ENCODE results near the gene KRT83. TPM values are rescaled to one million over a fixed set of nuclear protein-coding genes. Genes with fewer than 3 reads are reported as not detected.
"Not testable (repeated sequence)": the region's sequence is repeated elsewhere in the genome, so short reads cannot be mapped to it uniquely, and the experiment has no call there.

KRT83 gene
- total RNA-seq, 1 donor from 2014 or later = not detected

DNA sequence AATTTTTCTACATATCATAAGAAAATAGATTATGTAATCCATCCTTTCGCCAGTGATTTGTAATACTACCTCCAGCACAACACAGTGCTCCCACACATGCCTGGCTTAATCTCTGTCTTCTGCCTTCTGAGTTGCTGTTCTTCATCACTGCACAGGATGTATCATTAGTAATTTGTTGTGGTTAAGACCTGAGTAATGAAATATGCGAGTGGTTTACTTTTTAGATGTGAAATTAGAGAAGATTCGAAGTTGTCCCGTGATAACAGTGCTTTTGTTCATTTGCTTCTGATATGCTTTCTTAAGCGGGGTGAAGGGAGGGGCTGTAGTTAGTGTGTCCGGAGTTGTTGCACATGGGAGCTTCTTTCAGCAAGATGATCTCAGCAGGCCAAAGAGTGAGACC lies 28.0 kb upstream of the KRT83 start:
- no peaks in the 10 kb centered on the region for H4K20me1 ChIP-seq (ENCODE audit: low read depth)
- no peaks in the 10 kb centered on the region for H3K27me3 ChIP-seq
- Mint-ChIP-seq H3K36me3 (no peaks in the 10 kb centered on the region), H3K4me3 (no peak overlapping the region), H3K4me1 (peaks cover 4% of the 10 kb centered on the region), H3K9me3 (peaks cover 2% of the 10 kb centered on the region), H3K27me3 (ENCODE audit: insufficient read depth, low read depth) (peaks cover 5% of the 10 kb centered on the region), H3K27ac (no peak overlapping the region)
- H3K36me3 ChIP-seq = no peaks in the 10 kb centered on the region
- TF ChIP-seq, protein P1, sequence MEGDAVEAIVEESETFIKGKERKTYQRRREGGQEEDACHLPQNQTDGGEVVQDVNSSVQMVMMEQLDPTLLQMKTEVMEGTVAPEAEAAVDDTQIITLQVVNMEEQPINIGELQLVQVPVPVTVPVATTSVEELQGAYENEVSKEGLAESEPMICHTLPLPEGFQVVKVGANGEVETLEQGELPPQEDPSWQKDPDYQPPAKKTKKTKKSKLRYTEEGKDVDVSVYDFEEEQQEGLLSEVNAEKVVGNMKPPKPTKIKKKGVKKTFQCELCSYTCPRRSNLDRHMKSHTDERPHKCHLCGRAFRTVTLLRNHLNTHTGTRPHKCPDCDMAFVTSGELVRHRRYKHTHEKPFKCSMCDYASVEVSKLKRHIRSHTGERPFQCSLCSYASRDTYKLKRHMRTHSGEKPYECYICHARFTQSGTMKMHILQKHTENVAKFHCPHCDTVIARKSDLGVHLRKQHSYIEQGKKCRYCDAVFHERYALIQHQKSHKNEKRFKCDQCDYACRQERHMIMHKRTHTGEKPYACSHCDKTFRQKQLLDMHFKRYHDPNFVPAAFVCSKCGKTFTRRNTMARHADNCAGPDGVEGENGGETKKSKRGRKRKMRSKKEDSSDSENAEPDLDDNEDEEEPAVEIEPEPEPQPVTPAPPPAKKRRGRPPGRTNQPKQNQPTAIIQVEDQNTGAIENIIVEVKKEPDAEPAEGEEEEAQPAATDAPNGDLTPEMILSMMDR (IDR thresholded peaks at IDR 0.05) = no peak
- TF ChIP-seq EZH2 (IDR thresholded peaks at IDR 0.05) (no peak), EZH2phosphoT487 (IDR thresholded peaks at IDR 0.05) (no peak)
- no peak overlapping the region for H3K9ac ChIP-seq
- no peak overlapping the region for H3K27ac ChIP-seq
- no peaks in the 10 kb centered on the region for H3K79me2 ChIP-seq (ENCODE audit: low read depth)
- no peaks in the 10 kb centered on the region for H3F3A ChIP-seq (ENCODE audit: low read depth)
- H3K9me3 ChIP-seq (ENCODE audit: low read depth) = no peaks in the 10 kb centered on the region
- no peak overlapping the region for H2AFZ ChIP-seq (replicated peaks)
- no peak overlapping the region for H3K4me3 ChIP-seq
- H3K4me2 ChIP-seq = no peak overlapping the region
- DNase-seq (ENCODE audit: low spot score) = no peak
- H3K4me1 ChIP-seq = no peaks in the 10 kb centered on the region

DNA sequence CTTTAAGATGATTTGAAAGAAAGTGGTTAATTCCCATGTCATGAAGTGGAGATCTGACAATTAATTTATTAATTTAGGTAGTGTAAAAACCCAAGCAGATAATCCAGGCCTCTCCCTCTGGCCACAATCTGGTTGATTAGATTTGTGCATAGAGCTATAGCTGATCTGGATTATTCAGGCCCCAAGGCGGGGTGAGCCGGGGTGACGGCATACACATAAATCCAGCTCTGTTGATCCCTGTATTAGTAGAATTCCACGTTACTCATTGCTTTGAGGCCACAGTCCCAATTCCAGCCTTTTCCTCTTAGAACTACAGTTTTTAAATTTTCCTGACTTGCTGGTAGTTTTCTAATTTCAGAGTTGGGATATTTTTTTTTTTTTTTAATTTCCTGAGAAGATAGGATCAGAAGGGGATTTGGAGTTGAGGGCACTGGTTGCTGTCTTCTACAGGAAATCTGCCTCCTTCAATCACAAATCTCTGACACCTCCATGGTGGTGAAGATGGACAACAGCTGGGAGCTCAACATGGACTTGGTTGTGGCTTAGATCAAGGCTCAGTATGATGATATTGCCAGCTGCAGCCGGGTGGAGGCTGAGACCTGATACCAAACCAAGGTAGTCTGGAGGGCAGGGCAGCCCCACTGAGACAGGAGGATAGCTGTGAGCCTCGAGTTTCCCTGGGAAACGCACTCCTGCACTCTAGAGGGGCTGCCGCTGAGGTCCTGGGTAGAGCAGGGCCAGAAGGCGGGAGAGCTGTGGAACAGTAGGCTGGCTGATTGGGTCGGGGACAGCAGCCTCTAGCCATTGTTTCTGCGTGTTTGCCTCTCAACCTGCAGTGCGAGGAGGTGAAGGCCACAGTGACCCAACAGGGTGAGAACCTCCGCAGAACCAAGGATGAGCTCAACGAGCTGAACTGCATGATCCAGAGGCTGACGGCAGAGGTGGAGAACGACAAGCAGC lies 26.6 kb upstream of the KRT83 start:
- no peaks in the 10 kb centered on the region for H3K27me3 ChIP-seq
- H3K9me3 ChIP-seq (ENCODE audit: low read depth) = no peaks in the 10 kb centered on the region
- TF ChIP-seq EZH2 (IDR thresholded peaks at IDR 0.05) (no peak), EZH2phosphoT487 (IDR thresholded peaks at IDR 0.05) (no peak)
- TF ChIP-seq, protein P1 (IDR thresholded peaks at IDR 0.05) = no peak
- Mint-ChIP-seq H3K36me3 (no peaks in the 10 kb centered on the region), H3K27me3 (ENCODE audit: insufficient read depth, low read depth) (peaks cover 6% of the 10 kb centered on the region), H3K4me3 (no peak overlapping the region), H3K4me1 (peaks cover 2% of the 10 kb centered on the region), H3K27ac (no peak overlapping the region), H3K9me3 (peaks cover 8% of the 10 kb centered on the region)
- no peak overlapping the region for H3K9ac ChIP-seq
- no peak overlapping the region for H3K4me2 ChIP-seq
- H3K4me1 ChIP-seq = no peaks in the 10 kb centered on the region
- no peaks in the 10 kb centered on the region for H3K36me3 ChIP-seq
- no peak for DNase-seq (ENCODE audit: low spot score)
- no peak overlapping the region for H3K4me3 ChIP-seq
- H2AFZ ChIP-seq (replicated peaks) = no peak overlapping the region
- no peaks in the 10 kb centered on the region for H3F3A ChIP-seq (ENCODE audit: low read depth)
- H4K20me1 ChIP-seq (ENCODE audit: low read depth) = no peaks in the 10 kb centered on the region
- H3K27ac ChIP-seq = no peak overlapping the region
- no peaks in the 10 kb centered on the region for H3K79me2 ChIP-seq (ENCODE audit: low read depth)

DNA sequence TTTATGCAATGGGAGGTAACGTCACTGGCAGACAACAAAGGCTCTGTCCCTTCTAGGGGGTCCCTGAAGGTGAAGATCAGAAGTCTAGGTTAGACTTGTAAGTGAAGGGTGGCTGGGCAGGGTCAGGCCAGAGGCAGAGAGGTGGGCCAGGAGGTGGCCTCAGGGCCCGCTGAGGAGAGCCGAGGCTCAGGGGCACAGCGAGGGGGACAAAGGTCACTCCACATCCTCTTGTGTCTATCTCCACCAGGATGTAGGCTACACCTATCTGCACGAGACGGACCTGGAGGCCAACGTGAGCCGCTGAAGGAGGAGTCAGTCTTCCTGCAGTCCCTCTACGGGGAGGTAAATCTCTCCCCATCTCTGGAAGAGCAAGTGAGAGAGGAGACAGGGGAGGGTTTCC lies 25.8 kb upstream of the KRT83 start:
- Mint-ChIP-seq H3K27ac (no peak overlapping the region), H3K4me1 (peaks cover 2% of the 10 kb centered on the region), H3K36me3 (no peaks in the 10 kb centered on the region), H3K27me3 (ENCODE audit: insufficient read depth, low read depth) (peaks cover 13% of the 10 kb centered on the region), H3K4me3 (no peak overlapping the region), H3K9me3 (peaks cover 8% of the 10 kb centered on the region)
- no peak for TF ChIP-seq EZH2phosphoT487 (IDR thresholded peaks at IDR 0.05)
- TF ChIP-seq EZH2 (IDR thresholded peaks at IDR 0.05) = no peak
- Histone ChIP-seq H4K20me1 (ENCODE audit: low read depth) (no peaks in the 10 kb centered on the region), H3K27me3 (no peaks in the 10 kb centered on the region), H3K36me3 (no peaks in the 10 kb centered on the region), H3K4me1 (no peaks in the 10 kb centered on the region), H3K9me3 (ENCODE audit: low read depth) (no peaks in the 10 kb centered on the region), H2AFZ (replicated peaks) (no peak overlapping the region), H3K4me3 (no peak overlapping the region), H3K9ac (no peak overlapping the region), H3K27ac (no peak overlapping the region), H3F3A (ENCODE audit: low read depth) (no peaks in the 10 kb centered on the region), H3K4me2 (no peak overlapping the region), H3K79me2 (ENCODE audit: low read depth) (no peaks in the 10 kb centered on the region)
- no peak for DNase-seq (ENCODE audit: low spot score)

DNA sequence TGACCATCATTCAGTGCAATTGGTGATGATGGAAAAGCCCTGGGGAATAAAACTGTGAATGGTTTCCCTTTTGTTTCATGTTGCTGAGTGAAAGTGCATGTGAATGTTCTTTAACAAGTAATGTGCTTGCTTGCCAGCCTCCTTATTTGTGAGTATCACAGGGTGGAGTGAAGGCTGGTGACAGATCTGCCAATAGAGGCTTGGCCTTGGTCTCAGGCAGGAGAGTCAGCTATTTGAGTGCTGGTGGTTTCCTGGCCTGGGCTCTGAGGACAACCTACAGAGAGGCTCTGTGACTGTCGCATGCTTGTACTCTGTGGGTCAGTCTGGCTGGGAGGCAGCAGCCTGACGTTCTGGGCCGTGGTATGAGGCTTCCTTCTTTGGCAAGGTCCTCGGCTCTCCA lies 25.4 kb upstream of the KRT83 start:
- H3K4me1 Mint-ChIP-seq = peaks cover 2% of the 10 kb centered on the region
- H3K4me2 ChIP-seq = no peak overlapping the region
- TF ChIP-seq, protein P1 (IDR thresholded peaks at IDR 0.05) = no peak
- TF ChIP-seq EZH2phosphoT487 (IDR thresholded peaks at IDR 0.05) (no peak), EZH2 (IDR thresholded peaks at IDR 0.05) (no peak)
- no peak for DNase-seq (ENCODE audit: low spot score)
- no peaks in the 10 kb centered on the region for H4K20me1 ChIP-seq (ENCODE audit: low read depth)
- H3K4me1 ChIP-seq = no peaks in the 10 kb centered on the region
- no peaks in the 10 kb centered on the region for H3K9me3 ChIP-seq (ENCODE audit: low read depth)
- H3K27me3 ChIP-seq = no peaks in the 10 kb centered on the region
- H3K27ac Mint-ChIP-seq = no peak overlapping the region
- no peak overlapping the region for H3K4me3 Mint-ChIP-seq
- peaks cover 8% of the 10 kb centered on the region for H3K9me3 Mint-ChIP-seq
- no peak overlapping the region for H2AFZ ChIP-seq (replicated peaks)
- no peak overlapping the region for H3K9ac ChIP-seq
- H3K4me3 ChIP-seq = no peak overlapping the region
- no peaks in the 10 kb centered on the region for H3K36me3 Mint-ChIP-seq
- H3K27ac ChIP-seq = no peak overlapping the region
- H3K27me3 Mint-ChIP-seq (ENCODE audit: insufficient read depth, low read depth) = peaks cover 13% of the 10 kb centered on the region
- H3K36me3 ChIP-seq = no peaks in the 10 kb centered on the region
- H3K79me2 ChIP-seq (ENCODE audit: low read depth) = no peaks in the 10 kb centered on the region
- H3F3A ChIP-seq (ENCODE audit: low read depth) = no peaks in the 10 kb centered on the region

DNA sequence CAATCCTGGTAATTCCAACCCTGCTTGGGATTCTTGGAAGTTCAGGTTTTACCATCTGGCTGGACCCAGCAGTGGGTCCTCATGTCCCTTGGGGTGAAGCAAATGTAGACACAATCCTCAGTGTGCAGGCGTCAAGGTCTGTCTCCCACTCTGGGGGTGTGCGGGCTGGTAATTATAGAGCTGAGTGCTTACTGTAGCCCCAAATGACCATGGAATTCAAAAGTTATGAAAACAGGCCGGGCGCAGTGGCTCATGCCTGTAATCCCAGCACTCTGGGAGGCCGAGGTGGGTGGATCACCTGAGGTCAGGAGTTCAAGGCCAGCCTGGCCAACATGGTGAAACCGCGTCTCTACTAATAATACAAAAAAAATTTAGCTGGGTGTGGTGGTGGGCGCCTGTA lies 23.8 kb upstream of the KRT83 start:
- not testable (repeated sequence) for H3K4me3 ChIP-seq

More for the DNA sequence above, 23.8 kb upstream of the KRT83 start:
- not testable (repeated sequence) for H3K4me3 Mint-ChIP-seq; H3K36me3 Mint-ChIP-seq; H3K4me1 ChIP-seq; H3K79me2 ChIP-seq (ENCODE audit: low read depth); H3K9ac ChIP-seq; H3K4me2 ChIP-seq; H3K27me3 ChIP-seq; DNase-seq (ENCODE audit: low spot score); H3K27ac ChIP-seq; H3K27ac Mint-ChIP-seq; H4K20me1 ChIP-seq (ENCODE audit: low read depth); H2AFZ ChIP-seq (replicated peaks); H3K4me1 Mint-ChIP-seq; H3K9me3 Mint-ChIP-seq; H3K36me3 ChIP-seq; H3F3A ChIP-seq (ENCODE audit: low read depth); H3K9me3 ChIP-seq (ENCODE audit: low read depth)
- peaks cover 13% of the 10 kb centered on the region for H3K27me3 Mint-ChIP-seq (ENCODE audit: insufficient read depth, low read depth)
